ENCODE results near the gene TSPO. TPM values are rescaled to one million over a fixed set of nuclear protein-coding genes. Genes with fewer than 3 reads are reported as not detected.

The TSPO gene
- total RNA-seq, 1 experiment from 2014 or later, result 243 TPM

DNA sequence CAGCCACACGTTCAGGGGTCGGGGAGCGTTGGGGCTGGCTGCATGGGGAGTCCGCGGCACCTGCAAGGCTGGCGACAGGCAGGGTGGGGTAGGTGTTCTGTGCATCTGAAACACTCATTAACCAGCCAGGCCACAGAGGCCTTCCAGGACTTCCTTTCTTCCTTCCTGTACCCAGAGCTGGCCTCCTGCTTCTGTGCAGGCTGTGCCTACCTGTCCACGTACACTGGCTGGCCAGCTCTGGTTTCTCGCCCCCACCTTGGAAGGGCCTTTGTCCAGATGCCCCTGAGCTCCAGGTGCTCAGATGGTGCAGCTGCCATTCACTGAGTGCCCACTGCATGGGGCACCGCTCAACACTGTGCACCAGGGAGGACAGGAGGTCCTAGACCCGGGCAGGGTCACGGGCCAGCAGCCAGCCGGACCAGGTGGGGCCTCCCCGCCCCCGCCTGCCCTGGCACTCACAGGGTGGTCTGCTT lies 19.7 kb downstream of the TSPO start:
- CTCF ChIA-PET, result no interaction called here
- no peak overlapping the region for H3K4me2 ChIP-seq
- no peak overlapping the region for H3K4me3 ChIP-seq
- no peaks in the 10 kb centered on the region for H3K79me2 ChIP-seq (ENCODE audit: low read depth)
- POLR2A ChIA-PET (ENCODE audit: unreplicated experiment), result no interaction called here
- no peak overlapping the region for H3K27ac ChIP-seq
- no peaks in the 10 kb centered on the region for H3K9me3 ChIP-seq (ENCODE audit: insufficient read depth, low read depth)
- peaks cover 11% of the 10 kb centered on the region for H3K4me1 ChIP-seq (replicated peaks; ENCODE audit: insufficient read depth)
- H3F3A ChIP-seq (ENCODE audit: insufficient read depth, low read depth), result peaks cover 14% of the 10 kb centered on the region; the same call in 1 of the 2 replicates
- no peak for DNase-seq
- intact Hi-C loops (cut with micrococcal nuclease; ENCODE audit: unreplicated experiment), result no loop called here
- H3K27me3 ChIP-seq (ENCODE audit: insufficient read depth, low read depth), result no peaks in the 10 kb centered on the region
- H3K9me2 ChIP-seq (ENCODE audit: insufficient read depth), result no peaks in the 10 kb centered on the region
- TF ChIP-seq, protein P1, sequence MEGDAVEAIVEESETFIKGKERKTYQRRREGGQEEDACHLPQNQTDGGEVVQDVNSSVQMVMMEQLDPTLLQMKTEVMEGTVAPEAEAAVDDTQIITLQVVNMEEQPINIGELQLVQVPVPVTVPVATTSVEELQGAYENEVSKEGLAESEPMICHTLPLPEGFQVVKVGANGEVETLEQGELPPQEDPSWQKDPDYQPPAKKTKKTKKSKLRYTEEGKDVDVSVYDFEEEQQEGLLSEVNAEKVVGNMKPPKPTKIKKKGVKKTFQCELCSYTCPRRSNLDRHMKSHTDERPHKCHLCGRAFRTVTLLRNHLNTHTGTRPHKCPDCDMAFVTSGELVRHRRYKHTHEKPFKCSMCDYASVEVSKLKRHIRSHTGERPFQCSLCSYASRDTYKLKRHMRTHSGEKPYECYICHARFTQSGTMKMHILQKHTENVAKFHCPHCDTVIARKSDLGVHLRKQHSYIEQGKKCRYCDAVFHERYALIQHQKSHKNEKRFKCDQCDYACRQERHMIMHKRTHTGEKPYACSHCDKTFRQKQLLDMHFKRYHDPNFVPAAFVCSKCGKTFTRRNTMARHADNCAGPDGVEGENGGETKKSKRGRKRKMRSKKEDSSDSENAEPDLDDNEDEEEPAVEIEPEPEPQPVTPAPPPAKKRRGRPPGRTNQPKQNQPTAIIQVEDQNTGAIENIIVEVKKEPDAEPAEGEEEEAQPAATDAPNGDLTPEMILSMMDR (conservative IDR thresholded peaks at IDR 0.05), result no peak
- no peak for TF ChIP-seq EZH2 (IDR thresholded peaks at IDR 0.05; ENCODE audit: low read depth)
- peaks cover 15% of the 10 kb centered on the region; the same call in 1 of the 2 replicates for H4K20me1 ChIP-seq (ENCODE audit: insufficient read depth)
- no TSS peak for BruUV-seq (replicated peaks)
- H2AFZ ChIP-seq, result no peak overlapping the region
- peaks cover 43% of the 10 kb centered on the region for H3K36me3 ChIP-seq (ENCODE audit: low read depth)

DNA sequence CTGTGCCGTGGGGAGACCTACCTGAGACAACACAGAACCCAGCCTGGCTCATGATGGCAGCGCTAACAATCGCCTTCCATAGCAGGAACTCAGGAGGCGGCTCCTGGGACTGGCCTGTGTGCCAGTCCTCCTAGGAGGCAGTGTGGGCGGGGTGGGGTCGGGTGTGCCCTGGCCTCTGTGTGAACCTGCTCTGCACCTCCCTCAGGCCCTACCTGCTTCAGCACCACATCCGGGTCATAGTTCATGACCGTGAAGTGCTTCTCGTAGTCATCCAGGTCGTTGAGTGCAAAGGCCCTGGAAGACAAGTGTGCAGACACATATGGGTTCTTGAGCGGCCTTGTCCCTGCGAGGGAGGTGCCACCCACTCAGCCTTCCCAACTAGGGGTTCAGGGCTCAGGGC lies 20.2 kb downstream of the TSPO start:
- intact Hi-C loops (cut with micrococcal nuclease; ENCODE audit: unreplicated experiment), result no loop called here
- DNase-seq, result peak in 1 of 2 experiments; percentile 56
- Histone ChIP-seq H3K9me3 (ENCODE audit: insufficient read depth, low read depth) (no peaks in the 10 kb centered on the region), H2AFZ (no peak overlapping the region), H3F3A (ENCODE audit: insufficient read depth, low read depth) (peaks cover 13% of the 10 kb centered on the region; the same call in 1 of the 2 replicates), H3K4me1 (replicated peaks; ENCODE audit: insufficient read depth) (peaks cover 11% of the 10 kb centered on the region), H4K20me1 (ENCODE audit: insufficient read depth) (peaks cover 12% of the 10 kb centered on the region; the same call in 1 of the 2 replicates), H3K9me2 (ENCODE audit: insufficient read depth) (no peaks in the 10 kb centered on the region), H3K4me3 (no peak overlapping the region), H3K4me2 (no peak overlapping the region), H3K79me2 (ENCODE audit: low read depth) (no peaks in the 10 kb centered on the region), H3K27ac (no peak overlapping the region), H3K36me3 (ENCODE audit: low read depth) (peaks cover 45% of the 10 kb centered on the region), H3K27me3 (ENCODE audit: insufficient read depth, low read depth) (no peaks in the 10 kb centered on the region)
- CTCF ChIA-PET, result no interaction called here
- POLR2A ChIA-PET (ENCODE audit: unreplicated experiment), result no interaction called here
- TF ChIP-seq EZH2 (IDR thresholded peaks at IDR 0.05; ENCODE audit: low read depth), result no peak
- TF ChIP-seq, protein P1 (conservative IDR thresholded peaks at IDR 0.05), result no peak
- no TSS peak for BruUV-seq (replicated peaks)

DNA sequence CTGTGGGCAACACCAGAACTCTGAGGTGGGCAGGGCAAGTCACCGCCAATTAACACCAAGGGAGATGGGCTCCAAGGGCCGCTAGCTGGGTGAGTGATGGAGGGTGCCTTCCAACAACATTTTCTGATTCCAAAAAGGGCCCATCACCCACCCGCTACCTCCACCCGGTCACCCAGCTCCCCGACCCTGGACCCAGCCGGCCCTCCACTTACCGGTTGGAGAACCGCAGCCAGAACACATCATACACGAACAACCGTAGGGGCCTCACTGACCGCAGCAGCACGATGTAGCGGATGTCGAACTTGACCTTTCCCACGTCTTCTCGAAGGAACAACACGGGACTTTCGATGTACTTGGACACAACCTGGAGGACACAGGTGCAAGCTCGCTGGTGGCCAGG lies 20.8 kb downstream of the TSPO start:
- no peak overlapping the region for H2AFZ ChIP-seq
- BruUV-seq (replicated peaks), result no TSS peak
- POLR2A ChIA-PET (ENCODE audit: unreplicated experiment), result interaction anchor here (0.6 kb wide), 1 partner anchor 15 kb away, joined by 3 read pairs; no protein-coding TSS in a partner anchor
- intact Hi-C loops (cut with micrococcal nuclease; ENCODE audit: unreplicated experiment), result no loop called here
- no peaks in the 10 kb centered on the region for H3K9me3 ChIP-seq (ENCODE audit: insufficient read depth, low read depth)
- H4K20me1 ChIP-seq (ENCODE audit: insufficient read depth), result peaks cover 12% of the 10 kb centered on the region; the same call in 1 of the 2 replicates
- H3K9me2 ChIP-seq (ENCODE audit: insufficient read depth), result no peaks in the 10 kb centered on the region
- CTCF ChIA-PET, result no interaction called here
- no peaks in the 10 kb centered on the region for H3K79me2 ChIP-seq (ENCODE audit: low read depth)
- H3K4me2 ChIP-seq, result no peak overlapping the region
- H3K4me1 ChIP-seq (replicated peaks; ENCODE audit: insufficient read depth), result peaks cover 11% of the 10 kb centered on the region
- TF ChIP-seq, protein P1 (conservative IDR thresholded peaks at IDR 0.05), result no peak
- no peak for TF ChIP-seq EZH2 (IDR thresholded peaks at IDR 0.05; ENCODE audit: low read depth)
- H3K27ac ChIP-seq, result no peak overlapping the region
- DNase-seq, result no peak
- H3K36me3 ChIP-seq (ENCODE audit: low read depth), result peaks cover 45% of the 10 kb centered on the region
- H3F3A ChIP-seq (ENCODE audit: insufficient read depth, low read depth), result peaks cover 8% of the 10 kb centered on the region; the same call in 1 of the 2 replicates
- H3K4me3 ChIP-seq, result no peak overlapping the region
- no peaks in the 10 kb centered on the region for H3K27me3 ChIP-seq (ENCODE audit: insufficient read depth, low read depth)

All from PC-9 (cell line).